ENCODE results near the gene SNAPIN.
"Not testable (repeated sequence)": the region's sequence is repeated elsewhere in the genome, so short reads cannot be mapped to it uniquely, and the experiment has no call there.

The SNAPIN gene

GRCh38 chr1:153649137-153649862 is 9.2 kb upstream of the SNAPIN start:
- no peak for DNase-seq

- no peak for DNase-seq
Observed at GRCh38 chr1:153649863-153650235, 8.7 kb upstream of the SNAPIN start.

GRCh38 chr1:153651771-153652170 is 6.7 kb upstream of the SNAPIN start:
- DNase-seq, result no peak

GRCh38 chr1:153652805-153653500 is 5.5 kb upstream of the SNAPIN start:
- DNase-seq, result no peak

GRCh38 chr1:153655333-153655732 is 3.2 kb upstream of the SNAPIN start:
- no peak for DNase-seq

GRCh38 chr1:153659175-153659534 is 652 bp downstream of the SNAPIN start:
- no peak for DNase-seq

- no peak for DNase-seq
Observed at GRCh38 chr1:153659656-153660055, 1.2 kb downstream of the SNAPIN start.

- DNase-seq, result no peak
Observed at GRCh38 chr1:153661111-153661708, 2.7 kb downstream of the SNAPIN start.

- DNase-seq, result no peak
Observed at GRCh38 chr1:153662269-153662668, 3.8 kb downstream of the SNAPIN start.

- DNase-seq, result no peak
Observed at GRCh38 chr1:153663211-153663610, 4.7 kb downstream of the SNAPIN start.

GRCh38 chr1:153667439-153667838 is 8.9 kb downstream of the SNAPIN start:
- DNase-seq, result no peak

- not testable (repeated sequence) for DNase-seq
Observed at GRCh38 chr1:153668672-153669071, 10.2 kb downstream of the SNAPIN start.

- DNase-seq, result no peak
Observed at GRCh38 chr1:153669606-153670005, 11.1 kb downstream of the SNAPIN start.

- no peak for DNase-seq
Observed at GRCh38 chr1:153670257-153670858, 11.9 kb downstream of the SNAPIN start.

GRCh38 chr1:153670859-153671627 is 12.5 kb downstream of the SNAPIN start, which contains the start of gene ILF2:
ILF2 (minus strand) TSS chr1:153670993; CDS start chr1:153670922, 71 bp downstream.
- peak; percentile 97 for DNase-seq

- peak; percentile 81 for DNase-seq
Observed at GRCh38 chr1:153671628-153672353, 13.3 kb downstream of the SNAPIN start.

GRCh38 chr1:153673511-153673910 is 15.0 kb downstream of the SNAPIN start:
- no peak for DNase-seq

- DNase-seq, result peak; percentile 79
Observed at GRCh38 chr1:153677718-153678518, 19.4 kb downstream of the SNAPIN start.

- peak; percentile 69 for DNase-seq
Observed at GRCh38 chr1:153678519-153679336, 20.2 kb downstream of the SNAPIN start, which contains the start of gene NPR1. NPR1 (plus strand) TSS chr1:153678688; CDS start chr1:153679109, 421 bp downstream.

Measured in activated CD8-positive, alpha-beta memory T cell treated with anti-CD3 and anti-CD28 coated beads for 24 hours (primary cell).